ENCODE results near the gene ATP10B. TPM values are rescaled to one million over a fixed set of nuclear protein-coding genes. Genes with fewer than 3 reads are reported as not detected.

ATP10B gene
- total RNA-seq, 1 donor, result not detected

DNA sequence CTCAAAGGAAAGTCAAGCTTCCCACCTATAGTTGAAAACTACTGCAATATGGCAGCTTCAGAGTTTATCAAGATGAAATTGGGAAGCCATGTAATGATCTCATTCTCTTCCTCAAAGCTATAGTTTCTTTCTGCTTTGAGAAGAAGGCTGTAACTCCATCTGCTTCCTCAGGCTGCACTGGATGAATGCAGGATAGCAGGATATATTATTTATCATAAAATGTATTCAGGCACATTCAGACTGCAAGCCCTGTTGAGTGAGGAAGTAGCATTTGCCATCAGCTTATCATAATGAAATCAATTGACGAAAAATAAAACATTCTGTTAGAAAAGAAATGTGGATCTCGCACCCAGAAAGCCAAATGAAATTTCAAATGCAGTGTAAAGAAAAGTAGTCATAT, 560 bp downstream of the ATP10B start:
- Histone ChIP-seq H3K27me3 (ENCODE audit: insufficient read depth, low read length) (no peaks in the 10 kb centered on the region), H3K4me2 (ENCODE audit: insufficient read depth, low read length) (no peak overlapping the region), H4K20me1 (ENCODE audit: insufficient read depth, low read length) (no peaks in the 10 kb centered on the region), H3K9me3 (ENCODE audit: low read depth, low read length) (no peaks in the 10 kb centered on the region), H3K79me2 (ENCODE audit: insufficient read depth, low read length) (no peaks in the 10 kb centered on the region), H3K36me3 (ENCODE audit: insufficient read depth, low read length) (no peaks in the 10 kb centered on the region), H3K4me3 (ENCODE audit: insufficient read depth, low read length) (no peak overlapping the region), H3K4me1 (ENCODE audit: insufficient read depth, low read length) (no peaks in the 10 kb centered on the region), H2AFZ (ENCODE audit: low read length) (no peak overlapping the region), H3K27ac (ENCODE audit: low read depth, low read length) (no peak overlapping the region)
- DNase-seq (ENCODE audit: insufficient read length, low spot score, missing footprints), result no peak
- no peak for TF ChIP-seq CTCF (IDR thresholded peaks at IDR 0.05; ENCODE audit: extremely low read depth, low read depth, low read length)

- no peak overlapping the region for H3K4me3 ChIP-seq (ENCODE audit: insufficient read depth, low read length)
- no peak for DNase-seq (ENCODE audit: insufficient read length, low spot score, missing footprints)
- no peak overlapping the region for H3K4me2 ChIP-seq (ENCODE audit: insufficient read depth, low read length)
- no peaks in the 10 kb centered on the region for H3K9me3 ChIP-seq (ENCODE audit: low read depth, low read length)
- H3K27ac ChIP-seq (ENCODE audit: low read depth, low read length), result no peak overlapping the region
- H3K27me3 ChIP-seq (ENCODE audit: insufficient read depth, low read length), result no peaks in the 10 kb centered on the region
- no peak overlapping the region for H2AFZ ChIP-seq (ENCODE audit: low read length)
- H3K36me3 ChIP-seq (ENCODE audit: insufficient read depth, low read length), result no peaks in the 10 kb centered on the region
- no peaks in the 10 kb centered on the region for H4K20me1 ChIP-seq (ENCODE audit: insufficient read depth, low read length)
- no peaks in the 10 kb centered on the region for H3K4me1 ChIP-seq (ENCODE audit: insufficient read depth, low read length)
- H3K79me2 ChIP-seq (ENCODE audit: insufficient read depth, low read length), result no peaks in the 10 kb centered on the region
- TF ChIP-seq CTCF (IDR thresholded peaks at IDR 0.05; ENCODE audit: extremely low read depth, low read depth, low read length), result no peak
These were observed 1.6 kb downstream of the ATP10B start for GRCh38 chr5:160850421-160850820.

- no peaks in the 10 kb centered on the region for H3K79me2 ChIP-seq (ENCODE audit: insufficient read depth, low read length)
- no peak for TF ChIP-seq CTCF (IDR thresholded peaks at IDR 0.05; ENCODE audit: extremely low read depth, low read depth, low read length)
These were observed 4.4 kb downstream of the ATP10B start for GRCh38 chr5:160847526-160848085.

GRCh38 chr5:160846642-160847041, 5.4 kb downstream of the ATP10B start:
- no peaks in the 10 kb centered on the region for H3K79me2 ChIP-seq (ENCODE audit: insufficient read depth, low read length)
- H3K4me1 ChIP-seq (ENCODE audit: insufficient read depth, low read length), result no peaks in the 10 kb centered on the region
- no peaks in the 10 kb centered on the region for H3K36me3 ChIP-seq (ENCODE audit: insufficient read depth, low read length)
- no peak overlapping the region for H3K4me2 ChIP-seq (ENCODE audit: insufficient read depth, low read length)
- no peak overlapping the region for H3K27ac ChIP-seq (ENCODE audit: low read depth, low read length)
- H4K20me1 ChIP-seq (ENCODE audit: insufficient read depth, low read length), result no peaks in the 10 kb centered on the region
- H3K27me3 ChIP-seq (ENCODE audit: insufficient read depth, low read length), result no peaks in the 10 kb centered on the region
- TF ChIP-seq CTCF (IDR thresholded peaks at IDR 0.05; ENCODE audit: extremely low read depth, low read depth, low read length), result no peak
- H2AFZ ChIP-seq (ENCODE audit: low read length), result no peak overlapping the region
- no peak overlapping the region for H3K4me3 ChIP-seq (ENCODE audit: insufficient read depth, low read length)
- H3K9me3 ChIP-seq (ENCODE audit: low read depth, low read length), result no peaks in the 10 kb centered on the region
- DNase-seq (ENCODE audit: insufficient read length, low spot score, missing footprints), result no peak

More at GRCh38 chr5:160847526-160848085, 4.4 kb downstream of the ATP10B start:
- no peaks in the 10 kb centered on the region for H4K20me1 ChIP-seq (ENCODE audit: insufficient read depth, low read length)
- no peak for DNase-seq (ENCODE audit: insufficient read length, low spot score, missing footprints)
- no peaks in the 10 kb centered on the region for H3K36me3 ChIP-seq (ENCODE audit: insufficient read depth, low read length)
- H3K4me3 ChIP-seq (ENCODE audit: insufficient read depth, low read length), result no peak overlapping the region
- H3K4me2 ChIP-seq (ENCODE audit: insufficient read depth, low read length), result no peak overlapping the region
- no peaks in the 10 kb centered on the region for H3K4me1 ChIP-seq (ENCODE audit: insufficient read depth, low read length)
- H3K9me3 ChIP-seq (ENCODE audit: low read depth, low read length), result no peaks in the 10 kb centered on the region
- H2AFZ ChIP-seq (ENCODE audit: low read length), result no peak overlapping the region
- H3K27ac ChIP-seq (ENCODE audit: low read depth, low read length), result no peak overlapping the region
- no peaks in the 10 kb centered on the region for H3K27me3 ChIP-seq (ENCODE audit: insufficient read depth, low read length)

Data from osteoblast (primary cell).